ENCODE data around the gene PRCP. TPM values are rescaled to one million over a fixed set of nuclear protein-coding genes. Genes with fewer than 3 reads are reported as not detected.

PRCP gene
- 65.0 and 91.7 TPM in 2 replicates for polyA plus RNA-seq (2012; rRNA removed)
- 87.4 and 92.1 TPM in 2 replicates for polyA plus RNA-seq (2012; cell fraction: cytosol; rRNA removed)
- 20.3 and 45.9 TPM in 2 replicates for polyA plus RNA-seq (2012; cell fraction: nucleus; rRNA removed)

- POLR2A ChIA-PET: interaction anchor here (0.5 to 2.3 kb wide), 8 partner anchors 32 to 1497 kb away, joined by 3 to 11 read pairs (median 4); partner anchors contain the start of genes CCDC90B, FAM181B, PCF11 and RAB30
- H3K9me3 ChIP-seq: no peaks in the 10 kb centered on the region
- TF ChIP-seq MXI1 (IDR thresholded peaks at IDR 0.05; ENCODE audit: low read depth, low read length) (peak; percentile 42), NFIC (IDR thresholded peaks at IDR 0.05; ENCODE audit: borderline replicate concordance) (no peak), RAD21 (IDR thresholded peaks at IDR 0.05; ENCODE audit: low read length) (0 out of 2 replicates have a peak, but pooled peaks have one; percentile 2), SIN3A (IDR thresholded peaks at IDR 0.05; ENCODE audit: borderline replicate concordance, low read depth, low read length) (peak; percentile 69; the same call in 1 of the 2 replicates), RCOR1 (IDR thresholded peaks at IDR 0.05; ENCODE audit: low read length) (no peak), POLR2AphosphoS5 (IDR thresholded peaks at IDR 0.05; ENCODE audit: low read depth, low read length) (peak; percentile 83), USF1 (IDR thresholded peaks at IDR 0.05; ENCODE audit: borderline replicate concordance, low read depth) (no peak), ELF1 (IDR thresholded peaks at IDR 0.05) (no peak), RFX5 (IDR thresholded peaks at IDR 0.05; ENCODE audit: low read length) (no peak), ZBTB33 (IDR thresholded peaks at IDR 0.05; ENCODE audit: borderline replicate concordance, low read depth) (no peak), REST (IDR thresholded peaks at IDR 0.05; ENCODE audit: low read depth, low read length) (no peak), TAF1 (IDR thresholded peaks at IDR 0.05; ENCODE audit: borderline replicate concordance, low read depth, low read length) (peak; percentile 70; the same call in 1 of the 2 replicates), CTCF (IDR thresholded peaks at IDR 0.05) (0 out of 2 replicates have a peak, but pooled peaks have one; percentile 11), MAX (IDR thresholded peaks at IDR 0.05; ENCODE audit: low read depth) (peak; percentile 47), FOXJ3 (CRISPR knock-in tag; IDR thresholded peaks at IDR 0.05) (no peak), GABPA (IDR thresholded peaks at IDR 0.05; ENCODE audit: low read depth) (no peak), MEF2A (IDR thresholded peaks at IDR 0.05; ENCODE audit: borderline replicate concordance, low read depth) (no peak)
These were observed at the start of gene PRCP for GRCh38 chr11:82900277-82901164. Gene PRCP (minus strand): TSS chr11:82900430. CDS start chr11:82900402, 28 bp downstream.

More at GRCh38 chr11:82900277-82901164, at the start of gene PRCP:
- Histone ChIP-seq H3K27me3 (ENCODE audit: insufficient read depth) (no peaks in the 10 kb centered on the region), H3K27ac (ENCODE audit: low read depth in 2 of 2, low read length in 1 of 2) (peak within 1 kb of the TSS; percentile 70 to 95), H3F3A (replicated peaks; ENCODE audit: insufficient read depth) (no peaks in the 10 kb centered on the region), H3K9me2 (no peaks in the 10 kb centered on the region), H3K9ac (peak within 1 kb of the TSS; percentile 81), H3K79me2 (ENCODE audit: insufficient read depth) (peaks cover 45% of the 10 kb centered on the region), H3K4me1 (ENCODE audit: control insufficient read depth in 1 of 2, insufficient read depth in 2 of 2, low read depth in 1 of 2, low read length in 1 of 2) (peaks cover 0 to 24% of the 10 kb centered on the region in 2 experiments; a peak in 3 of 4 replicates), H3K36me3 (replicated peaks in 1 of 2; ENCODE audit: control insufficient read depth in 1 of 2, insufficient read depth in 2 of 2, low read length in 1 of 2) (no peaks in the 10 kb centered on the region), H2AFZ (ENCODE audit: low read depth) (peak within 1 kb of the TSS; percentile 87), H4K20me1 (ENCODE audit: insufficient read depth) (no peaks in the 10 kb centered on the region), H3K4me2 (peak within 1 kb of the TSS; percentile 87), H3K4me3 (ENCODE audit: low read depth in 2 of 2, low read length in 1 of 2) (peak within 1 kb of the TSS; percentile 78 to 90)
- peak; percentile 89 for DNase-seq
- WGBS (ENCODE audit: low lambda C conversion rate): under 1% methylated on average over 31 of the region's 40 CpGs
- CTCF ChIA-PET: interaction anchor here (0.7 to 4.1 kb wide), 10 partner anchors 9 to 923 kb away, joined by 3 to 40 read pairs (median 4); no protein-coding TSS in a partner anchor

All from SK-N-SH (cell line).